Duodenal mucosa (tissue), 2 donors: ENCODE results near the gene DNHD1.

Source experiments
- H3K27ac ChIP-seq: one replicate; pipeline ENCODE4 v1.7.0; 2013; ENCODE audit warnings: low read depth, low read length
- H3K27me3 ChIP-seq, 2 donors: one replicate each; pipeline ENCODE4 v1.7.0; 2013; ENCODE audit warnings: low read length in 2 of 2, control low read depth in 1 of 2; ENCODE audit not compliant: insufficient read depth in 2 of 2, control insufficient read depth in 1 of 2
- H3K36me3 ChIP-seq, 2 donors: one replicate each; pipeline ENCODE4 v1.7.0; 2013; ENCODE audit warnings: low read length in 2 of 2, control low read depth in 1 of 2; ENCODE audit not compliant: insufficient read depth in 2 of 2, control insufficient read depth in 1 of 2
- H3K4me1 ChIP-seq, 2 donors: one replicate each; pipeline ENCODE4 v1.7.0; 2013; ENCODE audit warnings: low read length in 2 of 2, control low read depth in 1 of 2; ENCODE audit not compliant: insufficient read depth in 2 of 2, control insufficient read depth in 1 of 2
- H3K4me3 ChIP-seq, 2 donors: one replicate each; pipeline ENCODE4 v1.7.0; 2013; ENCODE audit warnings: low read length in 2 of 2, low read depth in 1 of 2
- H3K9ac ChIP-seq, 2 donors: one replicate each; pipeline ENCODE4 v1.7.0; 2013; ENCODE audit warnings: low read length in 2 of 2, low read depth in 1 of 2
- H3K9me3 ChIP-seq, 2 donors: one replicate each; pipeline ENCODE4 v1.7.0; 2013; ENCODE audit warnings: low read length in 2 of 2, control low read depth in 1 of 2; ENCODE audit not compliant: control insufficient read depth in 1 of 2

Gene DNHD1

GRCh38 chr11:6616596-6617250 is 119.6 kb downstream of the DNHD1 start:
- Histone ChIP-seq H3K36me3 (peaks cover 20 to 30% of the 10 kb centered on the region in 2 donors), H3K4me3 (no peak overlapping the region), H3K9ac (no peak overlapping the region), H3K4me1 (peaks cover 28 to 29% of the 10 kb centered on the region in 2 donors), H3K27ac (no peak overlapping the region), H3K9me3 (no peaks in the 10 kb centered on the region), H3K27me3 (no peaks in the 10 kb centered on the region)

GRCh38 chr11:6617315-6617781 is 120.3 kb downstream of the DNHD1 start:
- H3K27me3 ChIP-seq = no peaks in the 10 kb centered on the region
- H3K9me3 ChIP-seq = no peaks in the 10 kb centered on the region
- peak overlapping the region; percentile 94 to 96 for H3K4me3 ChIP-seq
- H3K4me1 ChIP-seq = peaks cover 27 to 29% of the 10 kb centered on the region in 2 donors
- peaks cover 20 to 30% of the 10 kb centered on the region in 2 donors for H3K36me3 ChIP-seq
- no peak overlapping the region for H3K27ac ChIP-seq
- peak overlapping the region in 1 of 2 donors; percentile 20 for H3K9ac ChIP-seq

- Histone ChIP-seq H3K9me3 (no peaks in the 10 kb centered on the region), H3K27ac (peak overlapping the region; percentile 63), H3K4me3 (peak overlapping the region; percentile 94 to 96), H3K4me1 (peaks cover 17 to 20% of the 10 kb centered on the region in 2 donors), H3K9ac (peak overlapping the region; percentile 91 to 95), H3K27me3 (no peaks in the 10 kb centered on the region), H3K36me3 (peaks cover 20 to 30% of the 10 kb centered on the region in 2 donors)
Observed at GRCh38 chr11:6618117-6619003, 121.3 kb downstream of the DNHD1 start.

GRCh38 chr11:6619004-6619745 is 122.1 kb downstream of the DNHD1 start, which contains the start of gene TPP1:
TPP1 (minus strand) TSS chr11:6619422; CDS start chr11:6619400, 22 bp downstream.
- peak within 1 kb of the TSS; percentile 94 to 96 for H3K4me3 ChIP-seq
- H3K36me3 ChIP-seq = peaks cover 16 to 32% of the 10 kb centered on the region in 2 donors
- H3K9ac ChIP-seq = peak within 1 kb of the TSS; percentile 91 to 95
- H3K27me3 ChIP-seq = no peaks in the 10 kb centered on the region
- H3K9me3 ChIP-seq = no peaks in the 10 kb centered on the region
- peaks cover 16 to 17% of the 10 kb centered on the region in 2 donors for H3K4me1 ChIP-seq
- peak within 1 kb of the TSS; percentile 63 for H3K27ac ChIP-seq

- Histone ChIP-seq H3K4me3 (no peak overlapping the region), H3K4me1 (peaks cover 16 to 17% of the 10 kb centered on the region in 2 donors), H3K36me3 (peaks cover 9 to 26% of the 10 kb centered on the region in 2 donors), H3K9me3 (no peaks in the 10 kb centered on the region), H3K27me3 (no peaks in the 10 kb centered on the region), H3K27ac (no peak overlapping the region), H3K9ac (no peak overlapping the region)
Observed at GRCh38 chr11:6620636-6621035, 123.6 kb downstream of the DNHD1 start.
